ENCODE data around the gene C9orf43. TPM values are rescaled to one million over a fixed set of nuclear protein-coding genes. Genes with fewer than 3 reads are reported as not detected.
"Not testable (repeated sequence)": the region's sequence is repeated elsewhere in the genome, so short reads cannot be mapped to it uniquely, and the experiment has no call there.

Gene C9orf43
- polyA plus RNA-seq: under 1 TPM; 0.20 to 0.33 TPM

DNA sequence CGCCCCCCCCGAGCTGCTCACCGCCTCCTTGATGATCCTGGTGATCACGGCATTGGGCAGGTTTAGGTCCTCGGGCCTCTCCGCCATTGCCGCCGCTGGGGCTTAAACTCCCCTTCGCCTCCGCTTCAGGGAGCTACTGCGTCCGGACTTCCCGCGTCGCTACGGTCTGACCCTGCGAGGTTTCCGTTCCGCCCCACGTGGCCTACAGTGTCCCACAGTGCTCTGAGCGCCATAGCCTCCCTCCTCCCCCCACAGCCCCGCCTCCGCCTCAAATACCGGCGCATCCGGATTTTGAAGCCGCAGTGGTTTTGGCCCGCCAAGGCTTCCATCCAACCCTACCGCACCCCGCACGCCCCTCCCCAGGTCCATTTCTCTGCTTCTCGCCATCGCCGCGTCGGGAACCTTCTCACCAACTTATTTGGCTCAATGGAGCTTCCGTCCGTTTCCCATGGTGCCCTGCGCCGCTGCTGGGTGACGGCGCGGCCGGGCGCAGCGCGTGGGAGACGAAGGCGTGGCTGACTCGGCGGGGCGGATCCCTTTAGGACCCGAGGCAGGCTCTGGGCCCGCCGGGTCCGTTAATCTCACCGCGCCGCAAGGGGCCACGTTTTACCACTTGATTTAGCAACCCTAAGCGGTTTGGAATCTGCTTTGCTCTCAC lies at the start of gene C9orf43, which contains the start of gene POLE3:
Gene C9orf43 (plus strand): TSS at position 541 of the 658 bp plus-strand sequence. CDS start 2,747 bp downstream, outside the sequence.
Gene POLE3 (minus strand): TSS at position 469 of the 658 bp plus-strand sequence. CDS start 382 bp downstream, at position 87.
- Histone ChIP-seq H3K4me1 (ENCODE audit: control insufficient read depth in 2 of 2, insufficient read depth in 2 of 2, low read length in 1 of 2) (peaks cover 0 to 4% of the 10 kb centered on the region in 2 donors), H3K9me3 (ENCODE audit: control insufficient read depth in 2 of 2, insufficient read depth in 1 of 2, low read depth in 1 of 2, low read length in 1 of 2) (no peaks in the 10 kb centered on the region), H3K36me3 (ENCODE audit: control insufficient read depth in 2 of 2, insufficient read depth in 2 of 2, low read length in 1 of 2) (peaks cover 0 to 6% of the 10 kb centered on the region in 2 donors), H3K4me3 (ENCODE audit: low read depth in 1 of 2, low read length in 2 of 2) (peak within 1 kb of the TSS; percentile 72 to 83), H3K27me3 (ENCODE audit: control insufficient read depth in 1 of 2, insufficient read depth in 2 of 2, low read length in 2 of 2) (no peaks in the 10 kb centered on the region), H3K27ac (ENCODE audit: low read depth in 2 of 2, low read length in 1 of 2) (peak within 1 kb of the TSS; percentile 98 to 99)
- 0 to 1% methylated on average over 60 to 61 of the region's 61 CpGs for WGBS, 2 donors

GRCh38 chr9:113361304-113362018 lies 49.1 kb upstream of the C9orf43 start:
- Histone ChIP-seq H3K9me3 (ENCODE audit: control insufficient read depth in 2 of 2, insufficient read depth in 1 of 2, low read depth in 1 of 2, low read length in 1 of 2) (no peaks in the 10 kb centered on the region), H3K4me3 (ENCODE audit: low read depth in 1 of 2, low read length in 2 of 2) (no peak overlapping the region), H3K4me1 (ENCODE audit: control insufficient read depth in 2 of 2, insufficient read depth in 2 of 2, low read length in 1 of 2) (no peaks in the 10 kb centered on the region), H3K27me3 (ENCODE audit: control insufficient read depth in 1 of 2, insufficient read depth in 2 of 2, low read length in 2 of 2) (no peaks in the 10 kb centered on the region), H3K36me3 (ENCODE audit: control insufficient read depth in 2 of 2, insufficient read depth in 2 of 2, low read length in 1 of 2) (peaks cover 0 to 7% of the 10 kb centered on the region in 2 donors), H3K27ac (ENCODE audit: low read depth in 2 of 2, low read length in 1 of 2) (no peak overlapping the region)
- WGBS, 2 donors: 56 to 66% methylated on average over 7 of the region's 7 CpGs

DNA sequence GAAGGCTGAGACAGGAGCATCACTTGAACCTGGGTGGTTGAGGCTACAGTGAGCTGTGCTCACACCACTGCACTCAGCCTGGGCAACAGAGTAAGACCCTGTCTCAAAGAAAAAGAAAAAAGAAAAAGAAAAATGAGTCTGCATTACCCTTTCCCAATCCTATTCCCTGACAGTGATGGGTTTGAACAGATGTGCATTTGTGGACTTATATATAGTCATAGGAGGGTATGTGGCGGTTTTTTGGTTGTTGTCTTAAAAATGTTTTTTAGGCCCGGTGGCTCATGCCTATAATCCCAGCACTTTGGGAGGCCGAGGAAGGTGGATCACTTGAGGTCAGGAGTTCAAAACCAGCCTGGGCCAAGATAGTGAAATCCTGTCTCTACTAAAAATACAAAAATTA lies 47.2 kb upstream of the C9orf43 start:
- Histone ChIP-seq H3K27ac (ENCODE audit: low read depth in 2 of 2, low read length in 1 of 2) (no peak overlapping the region), H3K9me3 (ENCODE audit: control insufficient read depth in 2 of 2, insufficient read depth in 1 of 2, low read depth in 1 of 2, low read length in 1 of 2) (no peaks in the 10 kb centered on the region), H3K36me3 (ENCODE audit: control insufficient read depth in 2 of 2, insufficient read depth in 2 of 2, low read length in 1 of 2) (peaks cover 0 to 11% of the 10 kb centered on the region in 2 donors), H3K27me3 (ENCODE audit: control insufficient read depth in 1 of 2, insufficient read depth in 2 of 2, low read length in 2 of 2) (no peaks in the 10 kb centered on the region), H3K4me3 (ENCODE audit: low read depth in 1 of 2, low read length in 2 of 2) (no peak overlapping the region), H3K4me1 (ENCODE audit: control insufficient read depth in 2 of 2, insufficient read depth in 2 of 2, low read length in 1 of 2) (no peaks in the 10 kb centered on the region)
- WGBS, 2 donors: 69 to 75% methylated on average over 3 of the region's 3 CpGs

GRCh38 chr9:113364951-113365350 lies 45.6 kb upstream of the C9orf43 start:
- Histone ChIP-seq H3K27me3 (ENCODE audit: control insufficient read depth in 1 of 2, insufficient read depth in 2 of 2, low read length in 2 of 2) (no peaks in the 10 kb centered on the region), H3K4me1 (ENCODE audit: control insufficient read depth in 2 of 2, insufficient read depth in 2 of 2, low read length in 1 of 2) (no peaks in the 10 kb centered on the region), H3K4me3 (ENCODE audit: low read depth in 1 of 2, low read length in 2 of 2) (no peak overlapping the region), H3K9me3 (ENCODE audit: control insufficient read depth in 2 of 2, insufficient read depth in 1 of 2, low read depth in 1 of 2, low read length in 1 of 2) (no peaks in the 10 kb centered on the region), H3K27ac (ENCODE audit: low read depth in 2 of 2, low read length in 1 of 2) (no peak overlapping the region), H3K36me3 (ENCODE audit: control insufficient read depth in 2 of 2, insufficient read depth in 2 of 2, low read length in 1 of 2) (peaks cover 0 to 11% of the 10 kb centered on the region in 2 donors)
- WGBS, 2 donors: 73 to 79% methylated on average over 1 of the region's 1 CpG

- WGBS, 2 donors: 66 to 78% methylated on average over 3 of the region's 3 CpGs
- not testable (repeated sequence) for H3K27ac ChIP-seq (ENCODE audit: low read depth in 2 of 2, low read length in 1 of 2)
These were observed 44.9 kb upstream of the C9orf43 start for GRCh38 chr9:113365652-113366051.

DNA sequence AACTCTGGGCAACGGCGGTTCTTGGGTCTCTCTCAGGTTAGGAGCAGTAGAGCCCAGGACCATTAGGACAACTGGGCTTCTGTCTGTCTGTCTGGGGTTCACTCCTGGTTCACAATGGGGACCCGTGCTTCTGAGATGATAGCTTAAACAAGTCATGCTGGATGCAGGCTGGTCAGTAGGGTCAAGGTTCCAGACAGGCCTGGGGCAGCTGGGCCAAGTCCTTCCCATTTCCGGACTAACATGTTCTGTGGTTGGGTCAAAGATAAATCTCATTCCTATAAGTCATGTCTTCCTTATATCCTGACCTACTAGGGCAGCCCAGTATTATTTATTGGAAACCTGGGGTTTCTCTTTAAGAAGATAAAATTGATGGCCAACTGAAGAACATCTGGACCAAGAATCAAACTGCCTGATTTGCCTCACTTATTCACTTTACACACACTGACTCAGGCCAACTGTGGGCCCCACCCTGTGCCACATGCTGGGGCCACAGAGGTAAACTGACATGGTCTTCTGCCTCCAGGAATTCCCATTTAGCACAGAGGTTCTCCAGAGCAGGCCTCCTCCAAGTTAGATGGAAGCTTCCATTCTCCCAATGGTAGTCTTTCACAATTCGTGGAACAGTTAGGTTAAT lies 42.1 kb upstream of the C9orf43 start:
- H3K4me1 ChIP-seq (ENCODE audit: control insufficient read depth in 2 of 2, insufficient read depth in 2 of 2, low read length in 1 of 2): no peaks in the 10 kb centered on the region
- peaks cover 4 to 12% of the 10 kb centered on the region in 2 donors for H3K36me3 ChIP-seq (ENCODE audit: control insufficient read depth in 2 of 2, insufficient read depth in 2 of 2, low read length in 1 of 2)
- H3K27me3 ChIP-seq (ENCODE audit: control insufficient read depth in 1 of 2, insufficient read depth in 2 of 2, low read length in 2 of 2): no peaks in the 10 kb centered on the region
- H3K27ac ChIP-seq (ENCODE audit: low read depth in 2 of 2, low read length in 1 of 2): no peak overlapping the region
- 90% methylated on average over 5 of the region's 5 CpGs for WGBS, 2 donors
- H3K4me3 ChIP-seq (ENCODE audit: low read depth in 1 of 2, low read length in 2 of 2): no peak overlapping the region
- H3K9me3 ChIP-seq (ENCODE audit: control insufficient read depth in 2 of 2, insufficient read depth in 1 of 2, low read depth in 1 of 2, low read length in 1 of 2): no peaks in the 10 kb centered on the region

More at GRCh38 chr9:113365652-113366051, 44.9 kb upstream of the C9orf43 start:
- H3K27me3 ChIP-seq (ENCODE audit: control insufficient read depth in 1 of 2, insufficient read depth in 2 of 2, low read length in 2 of 2); H3K9me3 ChIP-seq (ENCODE audit: control insufficient read depth in 2 of 2, insufficient read depth in 1 of 2, low read depth in 1 of 2, low read length in 1 of 2); H3K4me1 ChIP-seq (ENCODE audit: control insufficient read depth in 2 of 2, insufficient read depth in 2 of 2, low read length in 1 of 2); H3K36me3 ChIP-seq (ENCODE audit: control insufficient read depth in 2 of 2, insufficient read depth in 2 of 2, low read length in 1 of 2); H3K4me3 ChIP-seq (ENCODE audit: low read depth in 1 of 2, low read length in 2 of 2): not testable (repeated sequence)

DNA sequence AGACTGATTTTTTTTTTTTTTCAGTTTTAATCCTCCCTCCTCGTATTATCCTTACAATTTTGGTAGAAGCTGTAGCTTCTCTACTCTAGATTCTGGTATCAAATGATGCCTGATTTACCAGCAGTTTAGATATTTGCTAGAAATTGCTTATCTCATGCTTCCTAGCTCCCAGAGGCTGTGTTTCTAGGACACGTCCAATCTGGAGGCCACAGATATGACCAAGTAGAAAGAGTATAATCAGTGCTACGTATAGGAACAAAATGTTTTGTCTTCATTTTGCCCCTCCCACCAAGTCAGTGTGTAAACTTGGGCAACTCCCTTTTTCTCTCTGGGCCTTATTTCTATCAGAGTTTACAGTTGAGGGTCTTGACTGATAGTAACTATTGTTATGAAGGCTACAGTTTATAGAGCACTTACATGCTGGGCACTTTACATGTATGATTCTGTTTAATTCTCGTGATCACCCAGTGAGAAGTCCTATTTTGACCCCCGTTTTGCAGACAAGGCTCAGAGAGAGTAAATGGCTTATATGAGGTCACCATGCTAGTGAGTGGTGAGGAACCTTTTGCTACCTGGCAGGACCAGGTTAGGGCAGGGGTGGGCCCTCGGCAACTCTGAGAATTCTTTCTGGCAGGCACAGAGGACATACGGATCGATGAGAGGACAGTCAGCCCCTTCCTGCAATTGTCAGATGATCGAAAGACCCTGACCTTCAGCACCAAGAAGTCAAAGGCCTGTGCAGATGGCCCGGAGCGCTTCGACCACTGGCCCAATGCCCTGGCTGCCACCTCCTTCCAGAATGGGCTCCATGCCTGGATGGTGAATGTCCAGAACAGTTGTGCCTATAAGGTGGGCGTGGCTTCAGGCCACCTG lies 41.3 kb upstream of the C9orf43 start:
- H3K27ac ChIP-seq (ENCODE audit: low read depth in 2 of 2, low read length in 1 of 2): no peak overlapping the region
- 71 to 84% methylated on average over 13 of the region's 13 CpGs for WGBS, 2 donors

DNA sequence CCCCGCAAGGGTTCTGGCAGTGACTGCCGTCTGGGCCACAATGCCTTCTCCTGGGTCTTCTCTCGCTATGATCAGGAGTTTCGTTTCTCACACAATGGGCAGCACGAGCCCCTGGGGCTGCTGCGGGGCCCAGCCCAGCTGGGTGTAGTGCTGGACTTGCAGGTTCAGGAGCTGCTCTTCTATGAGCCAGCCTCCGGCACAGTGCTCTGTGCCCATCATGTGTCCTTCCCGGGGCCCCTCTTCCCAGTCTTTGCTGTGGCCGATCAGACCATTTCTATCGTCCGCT lies 40.7 kb upstream of the C9orf43 start:
- peaks cover 12 to 22% of the 10 kb centered on the region in 2 donors for H3K36me3 ChIP-seq (ENCODE audit: control insufficient read depth in 2 of 2, insufficient read depth in 2 of 2, low read length in 1 of 2)

More for the DNA sequence above, 41.3 kb upstream of the C9orf43 start:
- H3K4me3 ChIP-seq (ENCODE audit: low read depth in 1 of 2, low read length in 2 of 2): no peak overlapping the region
- H3K36me3 ChIP-seq (ENCODE audit: control insufficient read depth in 2 of 2, insufficient read depth in 2 of 2, low read length in 1 of 2): peaks cover 12 to 20% of the 10 kb centered on the region in 2 donors
- H3K4me1 ChIP-seq (ENCODE audit: control insufficient read depth in 2 of 2, insufficient read depth in 2 of 2, low read length in 1 of 2): no peaks in the 10 kb centered on the region
- no peaks in the 10 kb centered on the region for H3K9me3 ChIP-seq (ENCODE audit: control insufficient read depth in 2 of 2, insufficient read depth in 1 of 2, low read depth in 1 of 2, low read length in 1 of 2)
- H3K27me3 ChIP-seq (ENCODE audit: control insufficient read depth in 1 of 2, insufficient read depth in 2 of 2, low read length in 2 of 2): no peaks in the 10 kb centered on the region

DNA sequence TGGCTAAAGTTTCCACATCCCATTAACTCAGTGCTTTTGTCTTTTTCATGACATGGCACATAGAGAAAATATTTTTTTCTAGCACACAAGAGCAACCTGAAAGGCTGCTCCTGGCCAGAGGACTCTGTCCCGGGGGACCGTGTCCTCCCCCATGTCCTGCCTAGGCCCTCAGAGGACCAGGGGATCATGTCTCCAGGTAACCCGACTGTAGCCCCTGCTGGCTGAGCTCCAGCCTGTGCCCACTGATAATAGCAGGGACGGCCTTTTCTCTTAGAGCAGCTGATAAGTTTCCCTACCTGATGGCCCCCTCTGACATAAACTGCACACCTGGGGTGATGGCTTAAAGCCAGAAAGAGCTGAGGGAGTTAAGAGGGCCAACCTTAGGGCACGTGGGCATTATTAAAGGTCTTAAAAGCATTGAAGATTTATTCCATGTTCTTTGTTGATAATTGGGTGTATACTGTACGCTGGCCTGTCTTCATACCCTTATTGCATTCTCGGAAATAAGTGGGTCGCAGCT lies 39.7 kb upstream of the C9orf43 start:
- Histone ChIP-seq H3K27ac (ENCODE audit: low read depth in 2 of 2, low read length in 1 of 2) (no peak overlapping the region), H3K9me3 (ENCODE audit: control insufficient read depth in 2 of 2, insufficient read depth in 1 of 2, low read depth in 1 of 2, low read length in 1 of 2) (no peaks in the 10 kb centered on the region)

More for the DNA sequence above, 40.7 kb upstream of the C9orf43 start:
- 76 to 86% methylated on average over 11 of the region's 11 CpGs for WGBS, 2 donors
- Histone ChIP-seq H3K4me1 (ENCODE audit: control insufficient read depth in 2 of 2, insufficient read depth in 2 of 2, low read length in 1 of 2) (no peaks in the 10 kb centered on the region), H3K27ac (ENCODE audit: low read depth in 2 of 2, low read length in 1 of 2) (no peak overlapping the region), H3K9me3 (ENCODE audit: control insufficient read depth in 2 of 2, insufficient read depth in 1 of 2, low read depth in 1 of 2, low read length in 1 of 2) (no peaks in the 10 kb centered on the region), H3K4me3 (ENCODE audit: low read depth in 1 of 2, low read length in 2 of 2) (no peak overlapping the region), H3K27me3 (ENCODE audit: control insufficient read depth in 1 of 2, insufficient read depth in 2 of 2, low read length in 2 of 2) (no peaks in the 10 kb centered on the region)

More for the DNA sequence above, 39.7 kb upstream of the C9orf43 start:
- Histone ChIP-seq H3K4me3 (ENCODE audit: low read depth in 1 of 2, low read length in 2 of 2) (no peak overlapping the region), H3K36me3 (ENCODE audit: control insufficient read depth in 2 of 2, insufficient read depth in 2 of 2, low read length in 1 of 2) (peaks cover 12 to 22% of the 10 kb centered on the region in 2 donors), H3K27me3 (ENCODE audit: control insufficient read depth in 1 of 2, insufficient read depth in 2 of 2, low read length in 2 of 2) (no peaks in the 10 kb centered on the region), H3K4me1 (ENCODE audit: control insufficient read depth in 2 of 2, insufficient read depth in 2 of 2, low read length in 1 of 2) (no peaks in the 10 kb centered on the region)
- WGBS, 2 donors: 62 to 67% methylated on average over 8 of the region's 8 CpGs

All from esophagus (tissue), 2 donors.